K562 (cell line): ENCODE results near the gene TMPRSS11E. TPM values are rescaled to one million over a fixed set of nuclear protein-coding genes. Genes with fewer than 3 reads are reported as not detected.

Experiments used
- ATAC-seq: fragments of 200-7000 bp; cut with Tn5 transposase; 3 replicates; pipeline ENCODE4 v1.9.1; 2020; ENCODE audit warnings: moderate library complexity
- BruUV-seq: library from RNA; stranded (reverse); fragments of 400-500 nt; replicated peaks from 2 replicates; lab custom pipeline; 2021; lab: Mats Ljungman, UMichigan
- CTCF ChIA-PET: fragments of 300-600 bp; formaldehyde crosslinking; extraction: SDS; loops from one replicate; lab custom pipeline; 2021; ENCODE audit warnings: low intra/inter-chr PET ratio; lab: Yijun Ruan, JAX
- POLR2A ChIA-PET: fragments of 300-600, 350-650 bp; sonication (Branson Sonifier 250); formaldehyde crosslinking; extraction: SDS; loops from one replicate; lab custom pipeline; 2021; ENCODE audit warnings: antibody characterized with exemption, inconsistent platforms; lab: Yijun Ruan, JAX
- DNase-seq, 4 experiments: peaks; one replicate each; pipeline versions ENCODE4 v3.0.0 to v3.0.0-alpha.2; 2011 to 2018; ENCODE audit warnings: low spot score in 3 of 4, mixed read lengths in 3 of 4; ENCODE audit errors: extremely low read depth in 1 of 4
- FAIRE-seq: peaks from 2 replicates; lab custom pipeline; 2011; peaks lifted over from hg19 to GRCh38; lab: Jason Lieb, UNC
- H2AFZ ChIP-seq: 2 replicates; pipeline ENCODE4 v1.6.0; 2011; ENCODE audit warnings: low read depth, low read length, control low read depth, inconsistent platforms
- H3K27ac ChIP-seq: fragments of 200-600 bp; 3 replicates; pipeline ENCODE4 v1.8.0; 2011; ENCODE audit warnings: low read depth, mild to moderate bottlenecking, control low read depth, inconsistent platforms, low read length, moderate library complexity, mixed read lengths; ENCODE audit errors: extremely low read depth
- H3K27me3 ChIP-seq, 2 experiments: fragments of 300-600 bp in 1 of 2; 2 replicates in 1 of 2; 3 replicates in 1 of 2; pipeline versions ENCODE4 v1.6.0 to v1.8.0; 2011; ENCODE audit warnings: inconsistent platforms in 2 of 2, low read length in 2 of 2, mild to moderate bottlenecking in 1 of 2, mixed read lengths in 1 of 2, moderate library complexity in 1 of 2; ENCODE audit not compliant: control insufficient read depth in 2 of 2, insufficient read depth in 2 of 2
- H3K36me3 ChIP-seq: fragments of 300-600 bp; 3 replicates; pipeline ENCODE4 v1.8.0; 2011; ENCODE audit warnings: mild to moderate bottlenecking, low read length, inconsistent platforms; ENCODE audit not compliant: control insufficient read depth, insufficient read depth
- H3K4me1 ChIP-seq, 2 experiments: fragments of 200-600 bp in 1 of 2; replicated peaks in 1 of 2; 2 replicates in 1 of 2; 3 replicates in 1 of 2; pipeline versions ENCODE4 v1.5.1 to v1.8.0; 2011; ENCODE audit warnings: inconsistent platforms in 2 of 2, low read length in 2 of 2, mild to moderate bottlenecking in 1 of 2, mixed read lengths in 1 of 2, moderate library complexity in 1 of 2; ENCODE audit not compliant: control insufficient read depth in 2 of 2, insufficient read depth in 2 of 2
- H3K4me2 ChIP-seq: 2 replicates; pipeline ENCODE4 v1.6.1; 2011; ENCODE audit warnings: low read length, control low read depth, inconsistent platforms, mixed read lengths; ENCODE audit not compliant: insufficient read depth
- H3K4me3 ChIP-seq: fragments of 200-600 bp; sonication (generic), shearing (Covaris generic); 2 replicates; pipeline ENCODE4 v1.5.1; 2016; ENCODE audit warnings: control low read depth, inconsistent platforms
- H3K79me2 ChIP-seq: fragments of 200-600 bp; 3 replicates; pipeline ENCODE4 v1.8.0; 2011; ENCODE audit warnings: low read length, inconsistent platforms; ENCODE audit not compliant: control insufficient read depth, insufficient read depth
- H3K9ac ChIP-seq, 2 experiments: 2 replicates each; pipeline versions ENCODE4 v1.6.0 to v1.6.1; 2011; ENCODE audit warnings: low read depth in 2 of 2, low read length in 2 of 2, control low read depth in 1 of 2, inconsistent platforms in 1 of 2, mild to moderate bottlenecking in 1 of 2, mixed read lengths in 1 of 2; ENCODE audit not compliant: insufficient read depth in 1 of 2
- H3K9me1 ChIP-seq: one replicate; pipeline ENCODE4 v1.6.0; 2011; ENCODE audit warnings: inconsistent platforms, mild to moderate bottlenecking, low read length, moderate library complexity; ENCODE audit not compliant: control insufficient read depth, insufficient read depth
- H3K9me3 ChIP-seq: replicated peaks from 2 replicates; pipeline ENCODE4 v1.5.1; 2011; ENCODE audit warnings: low read depth, low read length, inconsistent platforms; ENCODE audit not compliant: control insufficient read depth, insufficient read depth
- H4K20me1 ChIP-seq: replicated peaks from 2 replicates; pipeline ENCODE4 v1.6.1; 2011; ENCODE audit warnings: low read length, inconsistent platforms, mixed read lengths; ENCODE audit not compliant: control insufficient read depth, insufficient read depth
- CCAR2 ChIP-seq: fragments of 200-400 bp; formaldehyde crosslinking; IDR thresholded peaks from 2 replicates; pipeline ENCODE4 v1.6.1; 2017; ENCODE audit warnings: mild to moderate bottlenecking, low read depth, low read length
- CEBPB ChIP-seq: fragments of 450-650 bp; IDR thresholded peaks from 2 replicates; pipeline ENCODE4 v1.6.1; 2016; ENCODE audit warnings: missing genetic modification characterization, missing compliant biosample characterization
- EHMT2 ChIP-seq: fragments of 450-650 bp; IDR thresholded peaks from 2 replicates; pipeline ENCODE4 v1.6.1; 2018; ENCODE audit warnings: antibody characterized with exemption
- FIP1L1 ChIP-seq: fragments of 200-400 bp; formaldehyde crosslinking; IDR thresholded peaks from 2 replicates; pipeline ENCODE4 v1.6.1; 2018; ENCODE audit warnings: mild to moderate bottlenecking, low read depth, low read length; ENCODE audit not compliant: poor library complexity, severe bottlenecking
- GATAD2A ChIP-seq: fragments of 450-650 bp; IDR thresholded peaks from 2 replicates; pipeline ENCODE4 v1.6.1; 2017
- HCFC1 ChIP-seq: IDR thresholded peaks from 2 replicates; pipeline ENCODE4 v1.6.1; 2012; ENCODE audit warnings: low read depth, low read length, improper control_type of control experiment
- IRF9 ChIP-seq: fragments of 450-650 bp; IDR thresholded peaks from 2 replicates; pipeline ENCODE4 v1.6.1; 2016; ENCODE audit warnings: missing biosample characterization, missing genetic modification characterization
- KAT2B ChIP-seq: IDR thresholded peaks from one replicate; pipeline ENCODE4 v1.6.1; 2012; ENCODE audit warnings: low read depth, mild to moderate bottlenecking, control low read depth, inconsistent platforms, low read length, moderate library complexity
- KAT7 ChIP-seq: sonication (generic); formaldehyde crosslinking; IDR thresholded peaks from 2 replicates; pipeline ENCODE4 v1.8.0; 2022; ENCODE audit warnings: missing genetic modification reagents, mild to moderate bottlenecking, borderline replicate concordance
- KLF1 ChIP-seq: fragments of 450-650 bp; IDR thresholded peaks from 2 replicates; pipeline ENCODE4 v1.6.1; 2016; ENCODE audit warnings: missing genetic modification characterization, missing compliant biosample characterization
- MTA2 ChIP-seq: fragments of 450-650 bp; IDR thresholded peaks from 2 replicates; pipeline ENCODE4 v1.6.1; 2016; ENCODE audit warnings: low read depth
- RBM39 ChIP-seq: fragments of 200-400 bp; formaldehyde crosslinking; optimal IDR thresholded peaks from 2 replicates; pipeline ENCODE3; 2018; ENCODE audit warnings: low read depth, low read length
- SIN3B ChIP-seq: fragments of 450-650 bp; IDR thresholded peaks from 2 replicates; pipeline ENCODE4 v1.6.1; 2017; ENCODE audit warnings: low read depth, mild to moderate bottlenecking, moderate library complexity
- TARDBP ChIP-seq: fragments of 450-650 bp; IDR thresholded peaks from 2 replicates; pipeline ENCODE4 v1.6.1; 2016
- ZNF395 ChIP-seq: fragments of 200-800 bp; sonication (Bioruptor generic); IDR thresholded peaks from 2 replicates; pipeline ENCODE4 v1.6.1; 2017; ENCODE audit warnings: missing genetic modification characterization, missing compliant biosample characterization
- ZNF444 ChIP-seq: fragments of 250-450 bp; sonication (Bioruptor Pico); IDR thresholded peaks from 2 replicates; pipeline ENCODE4 v1.4.0; 2020; ENCODE audit warnings: mild to moderate bottlenecking, moderate library complexity
- WGBS: fragments of 100-300 bp; shearing (Covaris generic); methylation state at CpG from one replicate; pipeline ENCODE4 v1.1.6; 2016; ENCODE audit warnings: low coverage, mixed read lengths; ENCODE audit not compliant: insufficient coverage; ENCODE audit errors: missing lambda C conversion rate; 5-methylcytosine and 5-hydroxymethylcytosine counted together
- in situ Hi-C: fragments of 300-500 bp; cut with MboI; formaldehyde crosslinking; loops from 4 replicates; pipeline ENCODE4 v1.15.0; 2018; ENCODE audit warnings: inconsistent platforms, mixed read lengths
- intact Hi-C: fragments of 100-400 bp; cut with micrococcal nuclease; formaldehyde crosslinking; loops from 2 replicates; pipeline ENCODE4 v1.14.2; 2022
- polyA plus RNA-seq, 8 experiments: library from polyadenylated mRNA; depleted of rRNA in 4 of 8; stranded (reverse) in 5 of 8; unstranded in 3 of 8; fragments of >200 nt; fragmentation: Nextera tagmentation in 2 of 8; fragmentation: Illumina TruSeq in 1 of 8; extraction: Ambion mirVana in 2 of 8; extraction: Trizol in 1 of 8; gene quantifications; 2 replicates each; pipeline versions ENCODE4 v1.2.1 to v1.2.3, GENCODE V29; 2011 to 2014; ENCODE audit warnings: inconsistent platforms in 1 of 8, missing spikeins in 1 of 8
- total RNA-seq, 7 experiments: library from RNA; depleted of rRNA in 6 of 7; stranded (reverse); fragments of >200 nt in 6 of 7; fragmentation: Illumina TruSeq in 2 of 7; extraction: Trizol in 2 of 7; gene quantifications; 2 replicates each; pipeline versions ENCODE4 v1.2.1 to v1.2.3, GENCODE V29; 2011 to 2021; ENCODE audit warnings: low replicate concordance in 1 of 7
- TF ChIP-seq, protein P1 (sequence below): fragments of 250-450 bp; sonication (Bioruptor Pico); IDR thresholded peaks from 2 replicates; pipeline ENCODE4 v1.8.0; 2022; ENCODE audit warnings: inconsistent platforms, mild to moderate bottlenecking, moderate library complexity, borderline replicate concordance

TMPRSS11E gene
- total and polyA plus RNA-seq, 9 of the 15 experiments (the other 6 are each of a cell fraction or from before 2014, with no cell fraction given), result not detected

GRCh38 chr4:68462691-68463090 lies 15.4 kb downstream of the TMPRSS11E start (continued):
- TF ChIP-seq EHMT2, result no peak
- no peak for TF ChIP-seq MTA2
- no peak for TF ChIP-seq CCAR2
- TF ChIP-seq FIP1L1, result no peak
- no peak for TF ChIP-seq SIN3B
- TF ChIP-seq ZNF395 (CRISPR knock-in tag), result no peak
- no peak for TF ChIP-seq ZNF444 (CRISPR knock-in tag)
- no peak for TF ChIP-seq KLF1 (tag)

GRCh38 chr4:68463796-68464195 lies 16.5 kb downstream of the TMPRSS11E start:
- Histone ChIP-seq H3K36me3 (no peaks in the 10 kb centered on the region), H3K9me1 (no peaks in the 10 kb centered on the region), H3K9ac (no peak overlapping the region), H3K27me3 (no peaks in the 10 kb centered on the region), H3K4me1 (no peaks in the 10 kb centered on the region), H4K20me1 (no peaks in the 10 kb centered on the region), H3K4me3 (no peak overlapping the region), H3K27ac (no peak overlapping the region), H3K4me2 (no peak overlapping the region), H3K79me2 (no peaks in the 10 kb centered on the region), H2AFZ (no peak overlapping the region), H3K9me3 (no peaks in the 10 kb centered on the region)
- DNase-seq (no peak), ATAC-seq (no peak), FAIRE-seq (no peak)
- intact Hi-C loops (no loop called here), in situ Hi-C loops (no loop called here)
- WGBS, result 0% methylated on average over 2 of the region's 2 CpGs
- CTCF ChIA-PET, result no interaction called here
- TF ChIP-seq HCFC1, result no peak
- TF ChIP-seq CEBPB (tag), result no peak
- TF ChIP-seq TARDBP, result no peak
- TF ChIP-seq GATAD2A, result no peak
- no peak for TF ChIP-seq KAT2B
- no peak for TF ChIP-seq RBM39
- TF ChIP-seq KAT7, result no peak
- TF ChIP-seq IRF9, result no peak
- TF ChIP-seq, protein P1, sequence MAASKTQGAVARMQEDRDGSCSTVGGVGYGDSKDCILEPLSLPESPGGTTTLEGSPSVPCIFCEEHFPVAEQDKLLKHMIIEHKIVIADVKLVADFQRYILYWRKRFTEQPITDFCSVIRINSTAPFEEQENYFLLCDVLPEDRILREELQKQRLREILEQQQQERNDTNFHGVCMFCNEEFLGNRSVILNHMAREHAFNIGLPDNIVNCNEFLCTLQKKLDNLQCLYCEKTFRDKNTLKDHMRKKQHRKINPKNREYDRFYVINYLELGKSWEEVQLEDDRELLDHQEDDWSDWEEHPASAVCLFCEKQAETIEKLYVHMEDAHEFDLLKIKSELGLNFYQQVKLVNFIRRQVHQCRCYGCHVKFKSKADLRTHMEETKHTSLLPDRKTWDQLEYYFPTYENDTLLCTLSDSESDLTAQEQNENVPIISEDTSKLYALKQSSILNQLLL, result no peak
- BruUV-seq, result no TSS peak
- POLR2A ChIA-PET, result no interaction called here
